Muscle of arm (tissue), 12 donors: ENCODE measurements around the gene MXRA8. TPM values are rescaled to one million over a fixed set of nuclear protein-coding genes. Genes with fewer than 3 reads are reported as not detected.
"Not testable (repeated sequence)": the region's sequence is repeated elsewhere in the genome, so short reads cannot be mapped to it uniquely, and the experiment has no call there.

ENCODE experiments used
- DNase-seq: peaks from one replicate; pipeline ENCODE4 v3.0.0-alpha.2; 2013
- polyA plus RNA-seq, 12 donors: library from polyadenylated mRNA; unstranded; fragments of 120-200 nt; gene quantifications; one replicate each; pipeline ENCODE4 v1.2.1, GENCODE V29; 2013; ENCODE audit not compliant: insufficient read length in 12 of 12

Gene MXRA8
- polyA plus RNA-seq, 12 donors: 48.9 to 192 (median 66.7) TPM; not detected in 1

GRCh38 chr1:1324524-1325287 is 33.6 kb downstream of the MXRA8 start, which contains the start of the genes CPTP and INTS11:
CPTP (plus strand) TSS chr1:1324802; CDS start chr1:1326911, 2,109 bp downstream.
INTS11 (minus strand) TSS chr1:1324660; CDS start chr1:1324608, 52 bp downstream.
- peak; percentile 93 for DNase-seq

GRCh38 chr1:1324084-1324523 is 34.3 kb downstream of the MXRA8 start:
- DNase-seq: no peak

GRCh38 chr1:1322952-1323351 is 35.4 kb downstream of the MXRA8 start:
- no peak for DNase-seq

- DNase-seq: no peak
Observed at GRCh38 chr1:1322418-1322817, 35.9 kb downstream of the MXRA8 start.

- DNase-seq: no peak
Observed at GRCh38 chr1:1321477-1321876, 36.9 kb downstream of the MXRA8 start.

- DNase-seq: no peak
Observed at GRCh38 chr1:1320666-1321448, 37.5 kb downstream of the MXRA8 start.

- no peak for DNase-seq
Observed at GRCh38 chr1:1319646-1319941, 38.8 kb downstream of the MXRA8 start.

- no peak for DNase-seq
Observed at GRCh38 chr1:1318777-1319645, 39.3 kb downstream of the MXRA8 start.

- peak; percentile 62 for DNase-seq
Observed at GRCh38 chr1:1318131-1318652, 40.2 kb downstream of the MXRA8 start.

GRCh38 chr1:1317420-1317819 is 40.9 kb downstream of the MXRA8 start:
- DNase-seq: no peak

GRCh38 chr1:1316199-1316598 is 42.2 kb downstream of the MXRA8 start:
- not testable (repeated sequence) for DNase-seq

GRCh38 chr1:1315435-1315954 is 42.9 kb downstream of the MXRA8 start:
- DNase-seq: no peak

- DNase-seq: no peak
Observed at GRCh38 chr1:1314678-1315335, 43.5 kb downstream of the MXRA8 start.

GRCh38 chr1:1314237-1314586 is 44.1 kb downstream of the MXRA8 start:
- no peak for DNase-seq

GRCh38 chr1:1313500-1314236 is 44.7 kb downstream of the MXRA8 start:
- DNase-seq: no peak

GRCh38 chr1:1312450-1313314 is 45.7 kb downstream of the MXRA8 start:
- DNase-seq: no peak

- no peak for DNase-seq
Observed at GRCh38 chr1:1311107-1312104, 46.9 kb downstream of the MXRA8 start.

GRCh38 chr1:1310476-1311053 is 47.8 kb downstream of the MXRA8 start:
- DNase-seq: no peak
